Raji (cell line): ENCODE data around the gene SEZ6L.

Source experiments
- POLR2A ChIP-seq: IDR thresholded peaks from 2 replicates; pipeline ENCODE4 v1.6.1; 2011; ENCODE audit warnings: low read depth, low read length, control low read depth; ENCODE audit not compliant: insufficient read depth

The SEZ6L gene

GRCh38 chr22:26210334-26210733 is 41.1 kb downstream of the SEZ6L start:
- no peak for TF ChIP-seq POLR2A

GRCh38 chr22:26213826-26214225 is 44.6 kb downstream of the SEZ6L start:
- TF ChIP-seq POLR2A, result no peak

GRCh38 chr22:26214466-26214865 is 45.2 kb downstream of the SEZ6L start:
- TF ChIP-seq POLR2A, result no peak

GRCh38 chr22:26215736-26216135 is 46.5 kb downstream of the SEZ6L start:
- no peak for TF ChIP-seq POLR2A

GRCh38 chr22:26225207-26225606 is 55.9 kb downstream of the SEZ6L start:
- no peak for TF ChIP-seq POLR2A

GRCh38 chr22:26226538-26227297 is 57.5 kb downstream of the SEZ6L start:
- TF ChIP-seq POLR2A, result no peak

- TF ChIP-seq POLR2A, result no peak
Measured at GRCh38 chr22:26229910-26230309, 60.6 kb downstream of the SEZ6L start.

GRCh38 chr22:26234296-26234695 is 65.0 kb downstream of the SEZ6L start:
- no peak for TF ChIP-seq POLR2A

GRCh38 chr22:26235792-26236487 is 66.7 kb downstream of the SEZ6L start:
- TF ChIP-seq POLR2A, result no peak

GRCh38 chr22:26236991-26237390 is 67.7 kb downstream of the SEZ6L start:
- no peak for TF ChIP-seq POLR2A

GRCh38 chr22:26238596-26238995 is 69.3 kb downstream of the SEZ6L start:
- no peak for TF ChIP-seq POLR2A

- TF ChIP-seq POLR2A, result no peak
Measured at GRCh38 chr22:26239581-26239980, 70.3 kb downstream of the SEZ6L start.

GRCh38 chr22:26241361-26241760 is 72.1 kb downstream of the SEZ6L start:
- TF ChIP-seq POLR2A, result no peak

GRCh38 chr22:26245001-26245400 is 75.7 kb downstream of the SEZ6L start:
- TF ChIP-seq POLR2A, result no peak

- no peak for TF ChIP-seq POLR2A
Measured at GRCh38 chr22:26246552-26246951, 77.3 kb downstream of the SEZ6L start.

- TF ChIP-seq POLR2A, result no peak
Measured at GRCh38 chr22:26251869-26252268, 82.6 kb downstream of the SEZ6L start.
